HepG2 (cell line): ENCODE measurements around the gene SNX27. TPM values are rescaled to one million over a fixed set of nuclear protein-coding genes. Genes with fewer than 3 reads are reported as not detected.

Source experiments
- ATAC-seq: fragments of 200-7000 bp; cut with Tn5 transposase; 3 replicates; pipeline ENCODE4 v1.9.1; 2020; ENCODE audit warnings: mild to moderate bottlenecking, moderate library complexity
- BruUV-seq: library from RNA; stranded (reverse); fragments of 400-500 nt; replicated peaks from 2 replicates; lab custom pipeline; 2021; lab: Mats Ljungman, UMichigan
- CTCF ChIA-PET: fragments of 300-600 bp; formaldehyde crosslinking; extraction: SDS; loops from one replicate; lab custom pipeline; 2021; ENCODE audit warnings: low total read pairs, inconsistent platforms, low intra/inter-chr PET ratio; lab: Yijun Ruan, JAX
- POLR2A ChIA-PET: fragments of 350-600 bp; sonication (Branson Sonifier 250); formaldehyde crosslinking; loops from one replicate; lab custom pipeline; 2020; ENCODE audit warnings: antibody characterized with exemption, inconsistent platforms; lab: Yijun Ruan, JAX
- DNase-seq: peaks from one replicate; pipeline ENCODE4 v3.0.0-alpha.2; 2015; ENCODE audit warnings: low spot score
- FAIRE-seq: peaks from 3 replicates; lab custom pipeline; 2011; peaks lifted over from hg19 to GRCh38; lab: Jason Lieb, UNC
- H2AFZ ChIP-seq: one replicate; pipeline ENCODE4 v1.6.1; 2011; ENCODE audit warnings: low read length, inconsistent platforms
- H3K27ac ChIP-seq: fragments of 300-600 bp; 3 replicates; pipeline ENCODE4 v1.8.0; 2011; ENCODE audit warnings: mixed run types, mild to moderate bottlenecking, mixed read lengths, low read length, inconsistent platforms; ENCODE audit not compliant: insufficient read depth; ENCODE audit errors: extremely low read length
- H3K27me3 ChIP-seq, 2 experiments: fragments of 200-600 bp in 1 of 2; 2 replicates in 1 of 2; 3 replicates in 1 of 2; pipeline versions ENCODE4 v1.6.0 to v1.8.0; 2011; ENCODE audit warnings: low read length in 2 of 2, mild to moderate bottlenecking in 2 of 2, moderate library complexity in 2 of 2, inconsistent platforms in 1 of 2; ENCODE audit not compliant: insufficient read depth in 2 of 2, control insufficient read depth in 1 of 2
- H3K36me3 ChIP-seq, 2 experiments: fragments of 200-600 bp in 1 of 2; replicated peaks in 1 of 2; 2 replicates in 1 of 2; 3 replicates in 1 of 2; pipeline versions ENCODE4 v1.5.1 to v1.8.0; 2011; ENCODE audit warnings: low read length in 2 of 2, inconsistent platforms in 1 of 2; ENCODE audit not compliant: insufficient read depth in 2 of 2, control insufficient read depth in 1 of 2
- H3K4me1 ChIP-seq: 2 replicates; pipeline ENCODE4 v1.5.1; 2012; ENCODE audit warnings: low read length, inconsistent platforms; ENCODE audit not compliant: insufficient read depth
- H3K4me2 ChIP-seq: 2 replicates; pipeline ENCODE4 v1.6.0; 2011; ENCODE audit warnings: low read depth, low read length, inconsistent platforms
- H3K4me3 ChIP-seq, 3 experiments: fragments of 200-600 bp in 1 of 3; sonication (generic), shearing (Covaris generic) in 1 of 3; replicated peaks in 1 of 3; 2 replicates each; pipeline ENCODE4 v1.5.1; 2011 to 2016; ENCODE audit warnings: low read length in 3 of 3, inconsistent platforms in 2 of 3, low read depth in 2 of 3, mild to moderate bottlenecking in 2 of 3, control low read depth in 1 of 3, mixed read lengths in 1 of 3; ENCODE audit not compliant: insufficient read depth in 1 of 3
- H3K79me2 ChIP-seq: one replicate; pipeline ENCODE4 v1.6.1; 2011; ENCODE audit warnings: low read length, inconsistent platforms; ENCODE audit not compliant: insufficient read depth
- H3K9ac ChIP-seq: 2 replicates; pipeline ENCODE4 v1.6.0; 2011; ENCODE audit warnings: mild to moderate bottlenecking, low read depth, low read length, inconsistent platforms; ENCODE audit not compliant: insufficient read depth
- H3K9me3 ChIP-seq: 2 replicates; pipeline ENCODE4 v1.5.1; 2012; ENCODE audit warnings: mild to moderate bottlenecking, low read length
- H4K20me1 ChIP-seq: 2 replicates; pipeline ENCODE4 v1.6.0; 2011; ENCODE audit warnings: inconsistent platforms, mild to moderate bottlenecking, low read length, moderate library complexity; ENCODE audit not compliant: insufficient read depth
- ATF7 ChIP-seq, 2 experiments: fragments of 450-650 bp in 1 of 2; sonication (generic) in 1 of 2; formaldehyde crosslinking in 1 of 2; IDR thresholded peaks; 2 replicates each; pipeline versions ENCODE4 v1.4.0 to v1.6.1; 2016 to 2020; ENCODE audit warnings: antibody characterized with exemption in 1 of 2, mild to moderate bottlenecking in 1 of 2, missing genetic modification reagents in 1 of 2
- CBFB ChIP-seq: sonication (generic); formaldehyde crosslinking; IDR thresholded peaks from 2 replicates; pipeline ENCODE4 v1.4.0; 2020; ENCODE audit warnings: missing genetic modification reagents
- HMGXB3 ChIP-seq: sonication (generic); formaldehyde crosslinking; IDR thresholded peaks from 2 replicates; pipeline ENCODE4 v1.4.0; 2020; ENCODE audit warnings: missing genetic modification reagents, borderline replicate concordance
- IKZF5 ChIP-seq: IDR thresholded peaks from 2 replicates; pipeline ENCODE4 v1.6.1; 2018; ENCODE audit warnings: missing genetic modification reagents, mild to moderate bottlenecking, missing compliant biosample characterization
- JUNB ChIP-seq: sonication (generic); formaldehyde crosslinking; IDR thresholded peaks from 2 replicates; pipeline ENCODE4 v1.8.0; 2022; ENCODE audit warnings: missing genetic modification reagents, mild to moderate bottlenecking, borderline replicate concordance
- KMT2A ChIP-seq: sonication (generic); formaldehyde crosslinking; IDR thresholded peaks from 2 replicates; pipeline ENCODE4 v1.4.0; 2020; ENCODE audit warnings: missing genetic modification reagents
- PAF1 ChIP-seq: IDR thresholded peaks from 2 replicates; pipeline ENCODE4 v1.6.1; 2016; ENCODE audit warnings: missing genetic modification reagents, missing compliant biosample characterization
- RORA ChIP-seq: sonication (generic); formaldehyde crosslinking; IDR thresholded peaks from 2 replicates; pipeline ENCODE4 v1.5.0; 2020; ENCODE audit warnings: mild to moderate bottlenecking, missing genetic modification reagents, moderate library complexity
- STAT5B ChIP-seq: sonication (generic); formaldehyde crosslinking; IDR thresholded peaks from 2 replicates; pipeline ENCODE4 v1.4.0; 2020; ENCODE audit warnings: missing genetic modification reagents
- THYN1 ChIP-seq: sonication (generic); formaldehyde crosslinking; IDR thresholded peaks from 2 replicates; pipeline ENCODE4 v1.8.1; 2023; ENCODE audit warnings: low read depth, mild to moderate bottlenecking, moderate library complexity, missing genetic modification reagents, borderline replicate concordance
- ZBTB7B ChIP-seq: sonication (generic); formaldehyde crosslinking; IDR thresholded peaks from 2 replicates; pipeline ENCODE4 v1.4.0; 2020; ENCODE audit warnings: missing genetic modification reagents
- ZFX ChIP-seq: sonication (generic); formaldehyde crosslinking; IDR thresholded peaks from 2 replicates; pipeline ENCODE4 v1.4.0; 2020; ENCODE audit warnings: mild to moderate bottlenecking, low read depth, missing genetic modification reagents, moderate library complexity
- ZNF18 ChIP-seq: sonication (generic); formaldehyde crosslinking; IDR thresholded peaks from 2 replicates; pipeline ENCODE4 v1.8.0; 2022; ENCODE audit warnings: mild to moderate bottlenecking, missing genetic modification reagents; ENCODE audit not compliant: insufficient replicate concordance
- ZNF441 ChIP-seq: sonication (generic); formaldehyde crosslinking; IDR thresholded peaks from 2 replicates; pipeline ENCODE4 v1.7.0; 2021; ENCODE audit warnings: missing genetic modification reagents, borderline replicate concordance
- ZNF629 ChIP-seq: sonication (generic); formaldehyde crosslinking; conservative IDR thresholded peaks from 2 replicates; pipeline ENCODE4 v1.5.0; 2020; ENCODE audit warnings: missing genetic modification reagents
- in situ Hi-C: cut with HindIII; loops from 2 replicates; pipeline ENCODE4 v1.10.0; 2017; ENCODE audit warnings: low pct_unique_long_range_greater_than_20kb; ENCODE audit not compliant: extremely low pct_ligation_motif_present
- intact Hi-C: fragments of 100-400 bp; cut with micrococcal nuclease; formaldehyde crosslinking; loops from one replicate; pipeline ENCODE4 v1.10.0; 2022; ENCODE audit not compliant: unreplicated experiment
- polyA plus RNA-seq, 8 experiments: library from polyadenylated mRNA; depleted of rRNA in 3 of 8; stranded (reverse) in 7 of 8; unstranded in 1 of 8; fragments of >200 nt; fragmentation: Illumina TruSeq in 4 of 8; extraction: Trizol in 4 of 8; gene quantifications; 2 replicates each; pipeline versions ENCODE4 v1.2.1 to v1.2.3, GENCODE V29; 2011 to 2016; ENCODE audit warnings: low read depth in 4 of 8, missing spikeins in 1 of 8, mixed read lengths in 1 of 8; ENCODE audit not compliant: insufficient read depth in 1 of 8
- total RNA-seq, 5 experiments: library from RNA; depleted of rRNA; stranded (reverse); fragments of >200 nt; fragmentation: Illumina TruSeq; extraction: Trizol; gene quantifications; 2 replicates each; pipeline ENCODE4 v1.2.3, GENCODE V29; 2016; ENCODE audit warnings: low read depth in 1 of 5

The SNX27 gene
- total and polyA plus RNA-seq, 2 of the 13 experiments (the other 11 are each of a cell fraction or from before 2014, with no cell fraction given), result 14.4 to 17.8 TPM

GRCh38 chr1:151618470-151618869 is 6.6 kb downstream of the SNX27 start:
- ChIA-PET POLR2A (no interaction called here), CTCF (no interaction called here)
- intact Hi-C loops, result no loop called here

More at GRCh38 chr1:151618470-151618869, 6.6 kb downstream of the SNX27 start:
- Histone ChIP-seq H3K4me1 (peaks cover 66% of the 10 kb centered on the region), H3K4me2 (no peak overlapping the region), H3K9me3 (no peaks in the 10 kb centered on the region), H3K79me2 (peaks cover 30% of the 10 kb centered on the region), H3K27me3 (no peaks in the 10 kb centered on the region), H3K9ac (no peak overlapping the region), H2AFZ (no peak overlapping the region), H3K4me3 (no peak overlapping the region), H3K27ac (no peak overlapping the region), H4K20me1 (no peaks in the 10 kb centered on the region), H3K36me3 (no peaks in the 10 kb centered on the region; a peak in 1 of 5 replicates)
- FAIRE-seq, result no peak
- no peak for ATAC-seq
- DNase-seq, result no peak
- BruUV-seq, result no TSS peak
- in situ Hi-C loops, result no loop called here
- TF ChIP-seq RORA (CRISPR knock-in tag) (no peak), CBFB (CRISPR knock-in tag) (no peak), ATF7 (IDR thresholded peaks at IDR 0.05) (no peak), ATF7 (CRISPR knock-in tag; IDR thresholded peaks at IDR 0.05) (no peak), ZNF629 (no peak), ZNF18 (CRISPR knock-in tag) (no peak), STAT5B (CRISPR knock-in tag) (no peak), IKZF5 (CRISPR knock-in tag) (no peak), PAF1 (CRISPR knock-in tag) (no peak), ZFX (CRISPR knock-in tag) (no peak), KMT2A (CRISPR knock-in tag) (no peak), ZBTB7B (CRISPR knock-in tag) (no peak), JUNB (CRISPR knock-in tag) (no peak), ZNF441 (CRISPR knock-in tag) (no peak), HMGXB3 (CRISPR knock-in tag) (no peak), THYN1 (CRISPR knock-in tag) (no peak)
